Measurements from ENCODE around the gene ATP8B3.

The ATP8B3 gene

DNA sequence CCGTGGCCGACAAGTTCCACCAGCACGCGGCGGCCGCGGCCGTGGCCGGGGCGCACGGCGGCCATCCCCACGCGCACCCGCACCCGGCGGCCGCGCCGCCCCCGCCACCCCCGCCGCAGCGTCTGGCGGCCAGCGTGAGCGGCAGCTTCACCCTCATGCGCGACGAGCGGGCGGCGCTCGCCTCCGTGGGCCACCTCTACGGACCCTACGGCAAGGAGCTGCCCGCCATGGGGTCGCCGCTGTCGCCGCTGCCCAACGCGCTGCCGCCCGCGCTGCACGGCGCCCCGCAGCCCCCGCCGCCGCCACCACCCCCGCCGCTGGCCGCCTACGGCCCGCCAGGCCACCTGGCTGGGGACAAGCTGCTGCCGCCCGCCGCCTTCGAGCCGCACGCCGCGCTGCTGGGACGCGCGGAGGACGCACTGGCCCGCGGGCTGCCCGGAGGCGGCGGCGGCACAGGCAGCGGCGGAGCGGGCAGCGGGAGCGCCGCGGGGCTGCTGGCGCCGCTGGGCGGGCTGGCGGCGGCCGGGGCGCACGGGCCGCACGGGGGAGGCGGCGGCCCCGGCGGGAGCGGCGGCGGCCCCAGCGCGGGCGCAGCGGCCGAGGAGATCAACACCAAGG is 57.9 kb downstream of the ATP8B3 start:
- DNase-seq (ENCODE audit: low spot score) = no peak
- TF ChIP-seq, protein P1, sequence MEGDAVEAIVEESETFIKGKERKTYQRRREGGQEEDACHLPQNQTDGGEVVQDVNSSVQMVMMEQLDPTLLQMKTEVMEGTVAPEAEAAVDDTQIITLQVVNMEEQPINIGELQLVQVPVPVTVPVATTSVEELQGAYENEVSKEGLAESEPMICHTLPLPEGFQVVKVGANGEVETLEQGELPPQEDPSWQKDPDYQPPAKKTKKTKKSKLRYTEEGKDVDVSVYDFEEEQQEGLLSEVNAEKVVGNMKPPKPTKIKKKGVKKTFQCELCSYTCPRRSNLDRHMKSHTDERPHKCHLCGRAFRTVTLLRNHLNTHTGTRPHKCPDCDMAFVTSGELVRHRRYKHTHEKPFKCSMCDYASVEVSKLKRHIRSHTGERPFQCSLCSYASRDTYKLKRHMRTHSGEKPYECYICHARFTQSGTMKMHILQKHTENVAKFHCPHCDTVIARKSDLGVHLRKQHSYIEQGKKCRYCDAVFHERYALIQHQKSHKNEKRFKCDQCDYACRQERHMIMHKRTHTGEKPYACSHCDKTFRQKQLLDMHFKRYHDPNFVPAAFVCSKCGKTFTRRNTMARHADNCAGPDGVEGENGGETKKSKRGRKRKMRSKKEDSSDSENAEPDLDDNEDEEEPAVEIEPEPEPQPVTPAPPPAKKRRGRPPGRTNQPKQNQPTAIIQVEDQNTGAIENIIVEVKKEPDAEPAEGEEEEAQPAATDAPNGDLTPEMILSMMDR (IDR thresholded peaks at IDR 0.05; ENCODE audit: extremely low read depth, missing control alignments) = no peak

DNA sequence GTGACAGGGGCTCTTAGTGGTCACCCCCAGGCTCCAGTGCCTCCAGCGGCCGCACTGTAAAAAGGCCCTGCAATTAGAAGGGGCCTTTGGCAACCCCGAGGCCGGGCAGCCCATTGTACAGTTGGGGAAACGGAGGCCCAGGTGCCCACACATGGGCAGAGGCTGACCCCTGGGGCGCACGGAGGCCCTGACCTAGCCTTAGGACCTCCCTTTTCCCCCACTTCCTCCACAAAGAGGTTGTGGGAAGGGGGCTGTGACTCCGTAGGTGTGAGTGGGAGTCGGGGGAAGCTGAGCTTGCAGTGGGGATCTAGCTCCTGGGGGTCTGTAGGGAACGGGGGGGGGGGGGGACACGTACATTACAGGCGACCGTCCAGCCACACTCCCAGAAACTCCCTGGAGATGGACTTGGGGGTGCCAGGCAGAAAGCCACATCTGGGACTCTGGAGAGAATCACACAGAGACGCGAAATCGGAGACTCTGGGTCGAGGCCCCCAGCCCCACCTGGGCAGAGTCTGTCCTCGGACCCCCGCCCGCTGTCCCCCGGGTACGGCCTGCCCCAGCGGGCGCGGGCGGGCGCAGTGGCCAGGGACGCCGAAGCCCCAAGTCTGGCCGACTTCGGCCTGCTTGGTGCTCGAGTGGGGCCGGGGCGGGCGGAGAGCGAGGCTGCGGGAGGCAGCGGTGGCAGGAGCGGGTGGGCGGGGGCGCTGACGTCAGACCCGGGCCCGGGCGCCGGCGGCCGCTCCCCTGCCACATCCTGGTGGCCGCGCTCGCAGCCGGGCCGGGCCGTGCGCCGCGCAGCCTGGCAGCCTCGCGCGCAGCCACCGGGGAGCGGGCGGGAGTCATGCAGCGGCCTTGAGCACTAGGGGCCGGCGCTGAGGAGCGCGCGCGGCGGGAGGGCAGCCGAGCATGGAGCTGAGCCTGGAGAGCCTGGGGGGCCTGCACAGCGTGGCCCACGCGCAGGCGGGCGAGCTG is 59.0 kb downstream of the ATP8B3 start, which contains the start of gene ONECUT3:
ONECUT3 (plus strand) TSS at position 750 of the 972 bp plus-strand sequence; CDS start at position 907, 157 bp downstream.
- TF ChIP-seq, protein P1 (IDR thresholded peaks at IDR 0.05; ENCODE audit: extremely low read depth, missing control alignments) = no peak

DNA sequence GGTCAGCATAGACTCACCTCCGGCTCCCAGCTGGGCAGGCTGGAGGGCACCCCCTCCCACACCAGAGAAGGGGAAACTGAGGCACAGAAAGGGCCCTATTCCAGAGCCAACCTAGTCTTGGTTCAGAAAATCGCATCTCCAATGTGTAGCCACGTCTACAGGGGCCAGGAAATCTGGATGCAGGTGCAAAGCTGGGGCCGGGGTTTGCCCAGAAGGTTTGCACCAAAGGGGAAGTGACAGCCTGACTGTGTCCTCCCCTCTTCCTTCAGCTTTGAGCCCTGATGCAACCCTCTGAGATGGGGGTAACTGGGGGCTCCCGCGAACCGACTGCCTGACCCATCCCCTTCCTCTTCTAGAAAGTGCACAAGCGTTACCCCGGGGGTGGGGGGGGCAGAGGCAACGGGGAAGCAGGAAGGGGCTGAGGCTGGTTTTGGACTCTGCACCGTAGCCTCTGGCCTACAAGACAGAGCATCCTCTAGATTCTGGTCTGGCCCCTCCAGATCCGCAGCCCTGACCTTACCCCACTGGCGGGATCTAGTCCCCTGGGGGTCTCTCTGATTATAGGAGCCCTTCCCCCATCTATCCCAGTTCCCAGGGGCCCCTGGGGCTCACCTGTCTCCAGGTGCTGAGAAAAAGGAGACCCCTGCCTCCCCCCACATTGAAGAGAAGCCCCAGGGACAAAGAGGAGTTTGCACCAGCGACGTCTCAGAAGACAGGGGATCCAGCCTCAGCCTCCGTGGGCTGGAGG is 59.9 kb downstream of the ATP8B3 start:
- TF ChIP-seq, protein P1 (IDR thresholded peaks at IDR 0.05; ENCODE audit: extremely low read depth, missing control alignments) = no peak
- DNase-seq (ENCODE audit: low spot score) = no peak

More for the DNA sequence above, 59.0 kb downstream of the ATP8B3 start, which contains the start of gene ONECUT3:
- no peak for DNase-seq (ENCODE audit: low spot score)

DNA sequence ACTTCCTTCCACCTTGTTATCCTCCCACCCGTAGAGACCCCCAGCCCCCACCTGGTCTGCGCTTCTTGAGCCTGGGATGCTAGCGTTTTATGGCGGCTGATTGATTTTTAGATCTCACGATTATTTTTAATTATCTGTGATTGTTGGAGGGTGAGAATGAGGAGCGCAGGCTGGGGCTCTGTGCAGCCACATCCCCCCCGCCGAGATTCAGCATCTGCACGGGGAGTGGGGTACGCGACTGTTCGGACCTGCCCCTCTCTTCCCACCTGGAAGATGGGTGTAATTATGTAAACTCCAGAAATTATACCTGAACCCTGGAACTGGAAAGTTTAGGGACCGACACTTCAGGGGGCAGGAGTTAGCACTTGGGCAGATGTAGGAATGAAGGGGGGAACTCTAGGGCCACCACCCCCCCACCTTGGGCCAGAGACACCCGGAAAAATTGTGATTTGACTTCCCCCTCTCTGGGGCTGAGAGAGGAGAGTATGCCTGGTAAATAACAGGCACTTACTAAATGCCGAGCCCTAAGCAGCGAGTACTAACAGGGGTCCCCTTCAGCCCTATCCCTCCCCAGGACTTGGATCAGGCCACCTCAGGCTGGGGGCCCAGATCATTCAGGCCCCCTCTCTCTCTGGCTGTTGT is 60.6 kb downstream of the ATP8B3 start:
- TF ChIP-seq, protein P1 (IDR thresholded peaks at IDR 0.05; ENCODE audit: extremely low read depth, missing control alignments) = no peak
- no peak for DNase-seq (ENCODE audit: low spot score)

DNA sequence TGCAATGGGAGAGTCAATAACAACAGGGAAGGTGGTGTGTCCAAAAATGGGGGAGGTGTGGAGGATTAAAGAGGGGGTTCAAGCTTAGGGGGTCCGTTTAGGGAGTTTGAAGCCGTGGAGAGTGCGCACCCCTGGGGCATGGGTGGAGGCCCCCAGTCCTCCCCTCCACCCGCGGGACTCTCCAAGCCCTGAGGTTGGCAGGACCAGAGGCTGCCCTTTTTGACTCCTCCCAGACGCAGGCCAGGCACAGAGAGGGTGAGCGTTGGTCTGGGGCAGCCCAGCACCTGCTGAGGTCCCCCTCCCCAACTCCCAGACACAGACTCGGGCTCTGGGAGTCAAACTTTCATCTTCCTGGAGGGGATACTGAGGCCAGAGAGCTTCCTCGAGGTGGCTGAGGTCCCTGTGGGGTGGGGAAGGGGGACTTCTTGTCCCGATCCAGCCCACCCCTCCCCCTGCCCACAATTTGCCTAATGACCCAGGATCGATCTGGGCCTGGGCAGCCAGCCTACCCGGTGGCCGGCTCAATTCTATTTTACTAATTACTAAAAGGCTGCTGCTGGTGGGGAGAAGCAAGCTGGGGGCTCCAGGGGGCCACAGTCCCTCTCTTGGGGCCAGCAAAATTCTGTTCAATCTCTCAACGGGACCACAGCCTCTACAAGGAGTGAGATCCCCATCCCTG is 61.6 kb downstream of the ATP8B3 start:
- no peak for DNase-seq (ENCODE audit: low spot score)
- TF ChIP-seq, protein P1 (IDR thresholded peaks at IDR 0.05; ENCODE audit: extremely low read depth, missing control alignments) = no peak

Measured in GM20000 (cell line).